ENCODE results near the gene ZNF774. TPM values are rescaled to one million over a fixed set of nuclear protein-coding genes. Genes with fewer than 3 reads are reported as not detected.
A peak's percentile ranks its signal among the peaks of the same experiment; 100 is the strongest.

ZNF774 gene
- total RNA-seq, 1 donor from 2014 or later = 9.5 TPM

DNA sequence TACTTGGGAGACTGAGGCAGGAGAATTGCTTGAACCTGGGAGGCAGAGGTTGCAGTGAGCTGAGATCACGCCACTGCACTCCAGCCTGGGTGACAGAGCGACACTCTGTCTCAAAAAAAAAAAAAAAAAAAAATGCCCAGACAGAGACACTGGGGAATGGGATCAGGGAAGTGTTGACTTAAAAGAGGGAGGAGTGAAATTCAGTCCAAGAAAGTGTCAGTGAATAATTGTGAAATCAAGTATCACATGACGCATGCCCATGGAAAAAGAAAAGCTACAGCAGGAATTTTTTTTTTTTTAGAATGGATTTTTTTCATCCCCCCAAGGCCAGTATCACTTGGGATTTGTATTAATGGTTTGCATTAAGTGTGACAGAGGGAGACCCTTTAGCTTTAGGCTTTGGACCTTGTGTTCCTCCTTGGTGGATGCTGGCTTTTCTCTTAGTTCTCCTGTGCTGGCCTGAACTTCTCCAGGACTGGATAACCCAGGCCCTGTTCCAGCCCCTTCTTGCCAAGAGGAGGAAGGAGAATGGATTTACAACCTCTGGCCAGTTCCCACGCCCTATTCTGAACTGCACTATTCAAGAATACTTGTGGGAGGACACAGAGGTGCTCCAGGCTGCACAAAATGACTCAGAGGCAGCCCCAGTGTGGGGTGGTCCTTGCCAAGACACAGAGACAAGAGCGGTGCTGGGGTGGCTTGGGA is 36.7 kb upstream of the ZNF774 start:
- TF ChIP-seq CTCF (IDR thresholded peaks at IDR 0.05; ENCODE audit: unreplicated experiment) = no peak
- Mint-ChIP-seq H3K9me3 (ENCODE audit: low read depth) (no peaks in the 10 kb centered on the region), H3K27me3 (no peaks in the 10 kb centered on the region), H3K4me3 (ENCODE audit: low read depth) (no peak overlapping the region), H3K4me1 (ENCODE audit: low read depth) (peaks cover 4% of the 10 kb centered on the region), H3K27ac (no peak overlapping the region), H3K36me3 (ENCODE audit: insufficient read depth) (no peaks in the 10 kb centered on the region)
- DNase-seq (ENCODE audit: low spot score, unreplicated experiment) = no peak

DNA sequence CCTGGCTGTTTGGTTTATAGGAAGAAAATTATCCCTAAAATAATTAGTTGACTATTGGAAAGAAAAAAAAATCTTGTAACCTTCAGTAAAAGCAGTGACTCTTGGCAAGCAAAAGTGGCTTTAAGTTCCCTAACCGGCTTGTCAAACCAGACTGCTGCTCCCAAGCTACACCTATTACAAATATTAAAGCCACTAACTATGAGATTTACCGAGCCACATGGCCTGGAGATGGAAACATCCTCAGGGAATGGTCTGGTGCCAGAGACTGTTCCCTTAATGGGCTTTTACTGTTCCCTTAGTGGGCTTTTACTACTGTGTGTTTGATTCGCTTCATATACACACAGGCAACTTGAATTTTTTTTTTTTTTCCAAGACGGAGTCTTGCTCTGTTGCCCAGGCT is 35.9 kb upstream of the ZNF774 start:
- DNase-seq (ENCODE audit: low spot score, unreplicated experiment) = no peak
- no peak overlapping the region for H3K27ac Mint-ChIP-seq
- no peak overlapping the region for H3K4me3 Mint-ChIP-seq (ENCODE audit: low read depth)
- no peaks in the 10 kb centered on the region for H3K9me3 Mint-ChIP-seq (ENCODE audit: low read depth)
- H3K4me1 Mint-ChIP-seq (ENCODE audit: low read depth) = peaks cover 6% of the 10 kb centered on the region
- TF ChIP-seq CTCF (IDR thresholded peaks at IDR 0.05; ENCODE audit: unreplicated experiment) = no peak
- H3K27me3 Mint-ChIP-seq = no peaks in the 10 kb centered on the region
- no peaks in the 10 kb centered on the region for H3K36me3 Mint-ChIP-seq (ENCODE audit: insufficient read depth)

DNA sequence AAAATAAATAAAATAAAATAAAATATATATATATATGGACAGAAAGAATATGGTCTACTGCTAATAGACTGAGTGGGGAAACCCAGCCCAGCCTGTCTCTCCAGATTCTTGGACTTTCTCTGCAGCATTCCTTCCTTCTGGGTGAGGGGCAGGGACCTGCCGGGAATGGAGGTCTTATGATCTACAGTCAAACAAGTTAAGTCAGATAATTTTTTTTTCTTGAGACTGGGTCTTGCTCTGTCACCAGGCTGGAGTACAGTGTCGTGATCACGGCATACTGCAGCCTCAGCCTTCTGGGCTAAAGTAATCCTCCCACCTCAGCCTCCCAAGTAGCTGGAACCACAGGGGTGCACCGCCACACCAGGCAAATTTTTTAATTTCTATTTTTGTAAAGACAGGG is 33.5 kb upstream of the ZNF774 start:
- H3K27me3 Mint-ChIP-seq = no peaks in the 10 kb centered on the region
- no peak overlapping the region for H3K4me3 Mint-ChIP-seq (ENCODE audit: low read depth)
- H3K9me3 Mint-ChIP-seq (ENCODE audit: low read depth) = no peaks in the 10 kb centered on the region
- no peak for DNase-seq (ENCODE audit: low spot score, unreplicated experiment)
- peaks cover 13% of the 10 kb centered on the region for H3K4me1 Mint-ChIP-seq (ENCODE audit: low read depth)
- TF ChIP-seq CTCF (IDR thresholded peaks at IDR 0.05; ENCODE audit: unreplicated experiment) = no peak
- no peaks in the 10 kb centered on the region for H3K36me3 Mint-ChIP-seq (ENCODE audit: insufficient read depth)
- no peak overlapping the region for H3K27ac Mint-ChIP-seq

DNA sequence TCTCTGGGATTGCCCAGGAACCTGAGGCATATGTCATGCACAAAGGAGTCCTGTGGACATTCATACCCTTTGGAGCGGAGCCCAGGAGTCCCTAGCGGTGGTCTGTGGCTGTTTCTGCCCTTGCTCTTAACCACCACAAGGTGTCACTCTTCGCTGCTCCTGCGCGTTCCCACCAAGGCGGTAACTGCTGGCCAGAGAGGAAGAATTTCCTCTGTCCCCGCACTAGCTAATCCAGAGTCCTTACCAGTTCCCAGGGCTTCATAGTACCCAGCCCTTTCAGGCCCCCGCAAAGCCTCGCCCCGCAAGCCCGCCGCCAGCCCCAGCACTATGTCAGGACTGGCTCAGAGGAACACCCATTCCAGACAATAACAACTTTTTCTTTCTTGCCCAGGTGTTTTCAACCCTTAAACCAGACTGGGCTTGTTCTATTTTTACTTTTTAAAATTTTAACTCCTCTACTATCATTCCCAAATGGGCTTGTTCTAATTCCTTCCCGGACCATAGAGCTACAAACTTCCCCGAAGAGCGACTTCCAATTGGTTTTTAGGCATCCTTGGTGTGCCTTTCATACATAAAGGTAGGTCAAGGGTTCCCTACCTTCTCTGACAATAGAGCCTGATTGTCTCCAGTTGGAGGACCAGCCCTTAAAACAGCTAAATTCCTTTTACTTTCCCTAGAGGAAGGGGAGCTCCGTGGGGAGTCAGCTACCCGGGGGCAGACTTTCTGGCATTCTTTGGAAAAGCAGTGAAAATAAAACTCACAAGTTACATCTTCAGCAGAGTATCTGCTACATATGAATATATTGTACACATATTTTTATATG is 31.8 kb upstream of the ZNF774 start:
- TF ChIP-seq CTCF (IDR thresholded peaks at IDR 0.05; ENCODE audit: unreplicated experiment) = peak; percentile 99
- Mint-ChIP-seq H3K27ac (no peak overlapping the region), H3K36me3 (ENCODE audit: insufficient read depth) (no peaks in the 10 kb centered on the region), H3K4me1 (ENCODE audit: low read depth) (peaks cover 13% of the 10 kb centered on the region), H3K4me3 (ENCODE audit: low read depth) (no peak overlapping the region), H3K9me3 (ENCODE audit: low read depth) (no peaks in the 10 kb centered on the region), H3K27me3 (no peaks in the 10 kb centered on the region)
- peak; percentile 66 for DNase-seq (ENCODE audit: low spot score, unreplicated experiment)

DNA sequence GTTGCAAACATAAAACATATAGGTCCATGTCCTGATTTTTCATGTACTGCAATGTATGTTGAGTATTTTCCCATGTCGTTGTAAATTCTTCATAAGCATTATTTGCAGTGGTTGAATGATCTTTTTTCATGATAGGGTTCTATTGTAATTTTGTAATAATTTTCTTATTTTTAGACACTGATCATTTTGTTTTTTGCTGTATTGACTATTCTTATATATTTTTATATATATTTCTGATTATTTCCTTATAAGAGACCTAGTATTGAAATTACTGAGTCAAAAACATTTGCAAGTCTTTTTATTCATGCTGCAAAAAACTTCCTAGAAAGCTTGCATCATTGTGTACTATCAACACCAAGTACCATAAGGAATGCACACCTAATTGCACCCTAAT is 31.2 kb upstream of the ZNF774 start:
- TF ChIP-seq CTCF (IDR thresholded peaks at IDR 0.05; ENCODE audit: unreplicated experiment) = no peak
- Mint-ChIP-seq H3K9me3 (ENCODE audit: low read depth) (no peaks in the 10 kb centered on the region), H3K27ac (no peak overlapping the region), H3K36me3 (ENCODE audit: insufficient read depth) (no peaks in the 10 kb centered on the region), H3K4me1 (ENCODE audit: low read depth) (peaks cover 13% of the 10 kb centered on the region), H3K27me3 (no peaks in the 10 kb centered on the region), H3K4me3 (ENCODE audit: low read depth) (no peak overlapping the region)
- DNase-seq (ENCODE audit: low spot score, unreplicated experiment) = no peak
